K562 (cell line): Measurements from ENCODE around the gene PIGB. TPM values are rescaled to one million over a fixed set of nuclear protein-coding genes. Genes with fewer than 3 reads are reported as not detected.

Experiments used
- CBFA2T3 ChIP-seq: fragments of 450-650 bp; IDR thresholded peaks from 2 replicates; pipeline ENCODE4 v1.6.1; 2017
- CBFB ChIP-seq: sonication (generic); formaldehyde crosslinking; IDR thresholded peaks from 2 replicates; pipeline ENCODE4 v1.4.0; 2020; ENCODE audit warnings: mild to moderate bottlenecking, missing genetic modification reagents
- CHCHD3 ChIP-seq: fragments of 250-450 bp; sonication (Bioruptor Pico); IDR thresholded peaks from 2 replicates; pipeline ENCODE4 v2.1.2; 2022; ENCODE audit warnings: mild to moderate bottlenecking
- CUX1 ChIP-seq: fragments of 200-800 bp; sonication (Bioruptor generic); IDR thresholded peaks from 2 replicates; pipeline ENCODE4 v1.6.1; 2016; ENCODE audit warnings: missing genetic modification characterization, missing compliant biosample characterization
- HLTF ChIP-seq: fragments of 450-650 bp; IDR thresholded peaks from 2 replicates; pipeline ENCODE4 v1.6.1; 2016
- NONO ChIP-seq, 2 experiments: fragments of 200-400 bp in 1 of 2; fragments of 450-650 bp in 1 of 2; formaldehyde crosslinking in 1 of 2; IDR thresholded peaks; 2 replicates each; pipeline ENCODE4 v1.6.1; 2017; ENCODE audit warnings: low read depth in 2 of 2, mild to moderate bottlenecking in 2 of 2, moderate library complexity in 2 of 2, low read length in 1 of 2
- OTX1 ChIP-seq: fragments of 450-650 bp; formaldehyde crosslinking; IDR thresholded peaks from 2 replicates; pipeline ENCODE4 v1.4.0; 2022; ENCODE audit warnings: mild to moderate bottlenecking
- PREB ChIP-seq: sonication (generic); formaldehyde crosslinking; IDR thresholded peaks from 2 replicates; pipeline ENCODE4 v1.8.1; 2023; ENCODE audit warnings: mild to moderate bottlenecking, missing genetic modification reagents
- RBM22 ChIP-seq: fragments of 200-400 bp; formaldehyde crosslinking; IDR thresholded peaks from 2 replicates; pipeline ENCODE4 v1.6.1; 2018; ENCODE audit warnings: low read length, low read depth; ENCODE audit not compliant: poor library complexity, severe bottlenecking
- SMAD3 ChIP-seq: fragments of 450-650 bp; formaldehyde crosslinking; conservative IDR thresholded peaks from 2 replicates; pipeline ENCODE4 v1.4.0; 2020; ENCODE audit warnings: mild to moderate bottlenecking
- ZBED1 ChIP-seq: IDR thresholded peaks from 2 replicates; pipeline ENCODE4 v1.6.1; 2014
- polyA plus RNA-seq, 8 experiments: library from polyadenylated mRNA; depleted of rRNA in 4 of 8; stranded (reverse) in 5 of 8; unstranded in 3 of 8; fragments of >200 nt; fragmentation: Nextera tagmentation in 2 of 8; fragmentation: Illumina TruSeq in 1 of 8; extraction: Ambion mirVana in 2 of 8; extraction: Trizol in 1 of 8; gene quantifications; 2 replicates each; pipeline versions ENCODE4 v1.2.1 to v1.2.3, GENCODE V29; 2011 to 2014; ENCODE audit warnings: inconsistent platforms in 1 of 8, missing spikeins in 1 of 8
- total RNA-seq, 7 experiments: library from RNA; depleted of rRNA in 6 of 7; stranded (reverse); fragments of >200 nt in 6 of 7; fragmentation: Illumina TruSeq in 2 of 7; extraction: Trizol in 2 of 7; gene quantifications; 2 replicates each; pipeline versions ENCODE4 v1.2.1 to v1.2.3, GENCODE V29; 2011 to 2021; ENCODE audit warnings: low replicate concordance in 1 of 7
- TF ChIP-seq, protein P1 (sequence below): sonication (generic); formaldehyde crosslinking; IDR thresholded peaks from 2 replicates; pipeline ENCODE4 v1.8.1; 2023; ENCODE audit warnings: mild to moderate bottlenecking, missing genetic modification reagents
- TF ChIP-seq, protein P2 (sequence below): sonication (generic); formaldehyde crosslinking; IDR thresholded peaks from 2 replicates; pipeline ENCODE4 v1.8.0; 2022; ENCODE audit warnings: mild to moderate bottlenecking, low read depth, missing genetic modification reagents
- TF ChIP-seq, protein P3 (sequence below): fragments of 250-450 bp; sonication (Bioruptor Pico); IDR thresholded peaks from 2 replicates; pipeline ENCODE4 v1.6.1; 2021; ENCODE audit warnings: mild to moderate bottlenecking

PIGB gene
- total and polyA plus RNA-seq, 9 of the 15 experiments (the other 6 are each of a cell fraction or from before 2014, with no cell fraction given), result 9.9 to 32.3 (median 18.2) TPM

DNA sequence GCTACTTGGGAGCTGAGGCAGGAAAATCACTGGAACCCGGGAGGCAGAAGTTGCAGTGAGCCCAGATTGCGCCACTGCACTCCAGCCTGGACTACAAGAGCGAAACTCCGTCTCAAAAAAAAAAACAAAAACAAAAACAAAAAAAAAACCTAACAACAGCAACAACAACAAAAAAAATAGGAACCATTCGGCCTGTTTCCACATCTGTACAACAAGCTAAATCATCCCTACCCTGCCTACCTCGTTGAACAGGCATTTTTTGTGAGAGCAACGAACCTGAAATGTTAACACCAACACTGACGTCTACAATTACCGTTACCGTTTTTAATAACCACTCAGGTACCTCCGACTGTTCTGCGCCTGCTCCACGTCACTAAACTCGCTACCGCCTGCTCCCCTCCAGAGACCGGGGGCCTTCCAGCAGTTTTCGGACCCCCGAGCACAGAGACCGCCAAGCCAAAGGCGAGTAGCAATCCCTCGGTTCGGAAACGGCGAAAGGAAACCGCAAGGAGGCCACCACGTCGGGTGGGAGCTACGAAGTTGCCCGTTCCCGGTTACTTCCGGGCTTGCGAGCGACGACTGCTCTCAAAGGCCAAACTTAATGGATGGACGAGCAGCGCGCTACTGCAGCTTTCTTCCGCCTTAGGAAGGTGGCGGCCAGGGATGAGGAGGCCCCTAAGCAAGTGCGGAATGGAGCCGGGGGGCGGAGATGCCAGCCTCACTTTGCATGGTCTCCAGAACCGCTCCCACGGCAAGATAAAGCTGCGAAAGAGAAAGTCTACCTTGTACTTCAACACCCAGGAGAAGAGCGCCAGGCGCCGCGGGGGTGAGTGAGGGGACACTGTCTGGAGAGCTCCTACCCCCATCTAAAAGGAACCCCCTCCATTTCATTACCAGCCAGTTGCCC, at the start of gene PIGB, which contains the start of gene PIGBOS1 (continued):
- TF ChIP-seq, protein P1, sequence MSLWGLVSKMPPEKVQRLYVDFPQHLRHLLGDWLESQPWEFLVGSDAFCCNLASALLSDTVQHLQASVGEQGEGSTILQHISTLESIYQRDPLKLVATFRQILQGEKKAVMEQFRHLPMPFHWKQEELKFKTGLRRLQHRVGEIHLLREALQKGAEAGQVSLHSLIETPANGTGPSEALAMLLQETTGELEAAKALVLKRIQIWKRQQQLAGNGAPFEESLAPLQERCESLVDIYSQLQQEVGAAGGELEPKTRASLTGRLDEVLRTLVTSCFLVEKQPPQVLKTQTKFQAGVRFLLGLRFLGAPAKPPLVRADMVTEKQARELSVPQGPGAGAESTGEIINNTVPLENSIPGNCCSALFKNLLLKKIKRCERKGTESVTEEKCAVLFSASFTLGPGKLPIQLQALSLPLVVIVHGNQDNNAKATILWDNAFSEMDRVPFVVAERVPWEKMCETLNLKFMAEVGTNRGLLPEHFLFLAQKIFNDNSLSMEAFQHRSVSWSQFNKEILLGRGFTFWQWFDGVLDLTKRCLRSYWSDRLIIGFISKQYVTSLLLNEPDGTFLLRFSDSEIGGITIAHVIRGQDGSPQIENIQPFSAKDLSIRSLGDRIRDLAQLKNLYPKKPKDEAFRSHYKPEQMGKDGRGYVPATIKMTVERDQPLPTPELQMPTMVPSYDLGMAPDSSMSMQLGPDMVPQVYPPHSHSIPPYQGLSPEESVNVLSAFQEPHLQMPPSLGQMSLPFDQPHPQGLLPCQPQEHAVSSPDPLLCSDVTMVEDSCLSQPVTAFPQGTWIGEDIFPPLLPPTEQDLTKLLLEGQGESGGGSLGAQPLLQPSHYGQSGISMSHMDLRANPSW (CRISPR knock-in tag), result no peak; the same call in 1 of the 2 replicates
- TF ChIP-seq SMAD3 (CRISPR knock-in tag) (no peak; the same call in 1 of the 2 replicates), RBM22 (no peak), PREB (CRISPR knock-in tag) (no peak), NONO (IDR thresholded peaks at IDR 0.05; ENCODE audit: low read depth in 2 of 2, low read length in 1 of 2) (no peak), CBFA2T3 (no peak), ZBED1 (0 out of 2 replicates have a peak, but pooled peaks have one; percentile 41), CUX1 (no peak), CBFB (CRISPR knock-in tag) (peak; percentile 92), OTX1 (CRISPR knock-in tag) (no peak), HLTF (peak; percentile 82), CHCHD3 (CRISPR knock-in tag) (no peak)
- TF ChIP-seq, protein P2, sequence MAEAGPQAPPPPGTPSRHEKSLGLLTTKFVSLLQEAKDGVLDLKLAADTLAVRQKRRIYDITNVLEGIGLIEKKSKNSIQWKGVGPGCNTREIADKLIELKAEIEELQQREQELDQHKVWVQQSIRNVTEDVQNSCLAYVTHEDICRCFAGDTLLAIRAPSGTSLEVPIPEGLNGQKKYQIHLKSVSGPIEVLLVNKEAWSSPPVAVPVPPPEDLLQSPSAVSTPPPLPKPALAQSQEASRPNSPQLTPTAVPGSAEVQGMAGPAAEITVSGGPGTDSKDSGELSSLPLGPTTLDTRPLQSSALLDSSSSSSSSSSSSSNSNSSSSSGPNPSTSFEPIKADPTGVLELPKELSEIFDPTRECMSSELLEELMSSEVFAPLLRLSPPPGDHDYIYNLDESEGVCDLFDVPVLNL, result 0 out of 2 replicates have a peak, but pooled peaks have one; percentile 10
- TF ChIP-seq, protein P3, sequence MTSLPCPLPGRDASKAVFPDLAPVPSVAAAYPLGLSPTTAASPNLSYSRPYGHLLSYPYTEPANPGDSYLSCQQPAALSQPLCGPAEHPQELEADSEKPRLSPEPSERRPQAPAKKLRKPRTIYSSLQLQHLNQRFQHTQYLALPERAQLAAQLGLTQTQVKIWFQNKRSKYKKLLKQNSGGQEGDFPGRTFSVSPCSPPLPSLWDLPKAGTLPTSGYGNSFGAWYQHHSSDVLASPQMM (CRISPR knock-in tag), result no peak
